H1 (cell line): ENCODE data around the gene MVP. TPM values are rescaled to one million over a fixed set of nuclear protein-coding genes. Genes with fewer than 3 reads are reported as not detected.

Source experiments
- CTCF ChIA-PET: fragments of 300-600 bp; sonication (Branson Sonifier 250); formaldehyde crosslinking; loops from one replicate; lab custom pipeline; 2021; ENCODE audit not compliant: partially characterized antibody; lab: Charles Lee
- POLR2A ChIA-PET: fragments of 300-600 bp; sonication (Branson Sonifier 250); formaldehyde crosslinking; loops from one replicate; lab custom pipeline; 2021; ENCODE audit warnings: inconsistent platforms; ENCODE audit not compliant: partially characterized antibody; lab: Charles Lee
- DNase-seq, 2 experiments: peaks; one replicate each; pipeline versions ENCODE4 v3.0.0 to v3.0.0-alpha.2; 2010 to 2022; ENCODE audit warnings: low spot score in 2 of 2, low read depth in 1 of 2, mixed read lengths in 1 of 2
- FAIRE-seq: peaks from 2 replicates; lab custom pipeline; 2011; peaks lifted over from hg19 to GRCh38; lab: Jason Lieb, UNC
- H2AFZ ChIP-seq: 2 replicates; pipeline ENCODE4 v1.8.1; 2012; ENCODE audit warnings: low read length, inconsistent platforms
- H2AK5ac ChIP-seq: 2 replicates; pipeline ENCODE4 v1.6.1; 2013; ENCODE audit warnings: low read depth, low read length
- H2BK120ac ChIP-seq: replicated peaks from 2 replicates; pipeline ENCODE3; 2013; ENCODE audit warnings: low read depth, low read length, inconsistent platforms
- H2BK12ac ChIP-seq: 2 replicates; pipeline ENCODE4 v1.6.1; 2013; ENCODE audit warnings: low read depth, low read length
- H2BK15ac ChIP-seq: 2 replicates; pipeline ENCODE4 v1.6.1; 2013; ENCODE audit warnings: low read length
- H2BK20ac ChIP-seq: 2 replicates; pipeline ENCODE4 v1.6.1; 2013; ENCODE audit warnings: low read length
- H2BK5ac ChIP-seq: 2 replicates; pipeline ENCODE4 v1.6.1; 2013; ENCODE audit warnings: low read depth, low read length
- H3K14ac ChIP-seq: 2 replicates; pipeline ENCODE4 v1.6.1; 2013; ENCODE audit warnings: inconsistent platforms; ENCODE audit not compliant: insufficient read length
- H3K18ac ChIP-seq: 2 replicates; pipeline ENCODE4 v1.6.1; 2013; ENCODE audit warnings: low read length; ENCODE audit errors: extremely low read depth
- H3K23ac ChIP-seq: 2 replicates; pipeline ENCODE4 v1.6.1; 2013; ENCODE audit warnings: inconsistent platforms; ENCODE audit not compliant: insufficient read length
- H3K23me2 ChIP-seq: 2 replicates; pipeline ENCODE4 v1.6.1; 2013; ENCODE audit warnings: low read depth, low read length
- H3K27ac ChIP-seq: 2 replicates; pipeline ENCODE4 v1.6.1; 2011; ENCODE audit warnings: low read depth, low read length, inconsistent platforms
- H3K27me3 ChIP-seq, 4 experiments: replicated peaks in 1 of 4; 1 replicate in 1 of 4; 2 replicates in 3 of 4; pipeline versions ENCODE4 v1.6.1 to v1.8.1; 2011 to 2013; ENCODE audit warnings: low read length in 3 of 4, mild to moderate bottlenecking in 3 of 4, inconsistent platforms in 2 of 4, mixed read lengths in 2 of 4, moderate library complexity in 1 of 4; ENCODE audit not compliant: control insufficient read depth in 3 of 4, insufficient read depth in 3 of 4; ENCODE audit errors: extremely low read depth in 1 of 4
- H3K36me3 ChIP-seq, 4 experiments: 2 replicates each; pipeline versions ENCODE4 v1.6.1 to v1.8.1; 2011 to 2013; ENCODE audit warnings: mild to moderate bottlenecking in 4 of 4, low read length in 3 of 4, moderate library complexity in 2 of 4, control low read depth in 1 of 4, inconsistent platforms in 1 of 4; ENCODE audit not compliant: insufficient read depth in 4 of 4, control insufficient read depth in 2 of 4
- H3K4ac ChIP-seq: replicated peaks from 2 replicates; pipeline ENCODE3; 2013; ENCODE audit warnings: low read length, low read depth, mixed read lengths, inconsistent platforms; ENCODE audit not compliant: insufficient read length
- H3K4me1 ChIP-seq, 4 experiments: replicated peaks in 1 of 4; 1 replicate in 1 of 4; 2 replicates in 3 of 4; pipeline versions ENCODE4 v1.6.1 to v1.8.1; 2011 to 2013; ENCODE audit warnings: low read length in 3 of 4, inconsistent platforms in 2 of 4, mixed read lengths in 1 of 4; ENCODE audit not compliant: insufficient read depth in 4 of 4, control insufficient read depth in 3 of 4
- H3K4me2 ChIP-seq, 2 experiments: 2 replicates each; pipeline versions ENCODE4 v1.6.1 to v1.8.1; 2011 to 2013; ENCODE audit warnings: low read depth in 2 of 2, low read length in 2 of 2, control low read depth in 1 of 2, inconsistent platforms in 1 of 2, mild to moderate bottlenecking in 1 of 2; ENCODE audit not compliant: insufficient read depth in 1 of 2
- H3K4me3 ChIP-seq, 4 experiments: fragments of 200-600, 300-600 bp in 1 of 4; sonication (generic), shearing (Covaris generic), sonication (Bioruptor Twin) in 1 of 4; 2 replicates each; pipeline versions ENCODE4 v1.5.1 to v1.8.1; 2011 to 2016; ENCODE audit warnings: low read length in 4 of 4, low read depth in 3 of 4, control low read depth in 2 of 4, inconsistent platforms in 2 of 4, mild to moderate bottlenecking in 2 of 4, mixed read lengths in 1 of 4, moderate library complexity in 1 of 4; ENCODE audit not compliant: insufficient read depth in 2 of 4; ENCODE audit errors: extremely low read depth in 1 of 4
- H3K56ac ChIP-seq: replicated peaks from 2 replicates; pipeline ENCODE3; 2013; ENCODE audit warnings: low read depth, mild to moderate bottlenecking, mixed read lengths, low read length, inconsistent platforms; ENCODE audit not compliant: insufficient read length
- H3K79me1 ChIP-seq: 2 replicates; pipeline ENCODE4 v1.6.1; 2013; ENCODE audit warnings: low read depth, low read length, control low read depth
- H3K79me2 ChIP-seq, 2 experiments: 2 replicates each; pipeline versions ENCODE4 v1.6.1 to v1.8.1; 2012 to 2013; ENCODE audit warnings: low read length in 2 of 2, mild to moderate bottlenecking in 2 of 2, inconsistent platforms in 1 of 2; ENCODE audit not compliant: insufficient read depth in 2 of 2, control insufficient read depth in 1 of 2
- H3K9ac ChIP-seq, 4 experiments: replicated peaks in 1 of 4; 1 replicate in 1 of 4; 2 replicates in 3 of 4; pipeline versions ENCODE4 v1.6.1 to v1.8.1; 2011 to 2013; ENCODE audit warnings: low read depth in 3 of 4, low read length in 3 of 4, control low read depth in 2 of 4, mild to moderate bottlenecking in 2 of 4, moderate library complexity in 2 of 4, inconsistent platforms in 1 of 4; ENCODE audit errors: extremely low read depth in 1 of 4
- H3K9me3 ChIP-seq, 2 experiments: 2 replicates each; pipeline versions ENCODE4 v1.6.1 to v1.8.1; 2012 to 2013; ENCODE audit warnings: mild to moderate bottlenecking in 2 of 2, moderate library complexity in 2 of 2, control low read depth in 1 of 2, inconsistent platforms in 1 of 2, low read depth in 1 of 2, low read length in 1 of 2, mixed read lengths in 1 of 2; ENCODE audit not compliant: insufficient read depth in 2 of 2
- H4K20me1 ChIP-seq, 2 experiments: replicated peaks in 1 of 2; 2 replicates each; pipeline versions ENCODE3 to v1.8.1; 2011 to 2013; ENCODE audit warnings: inconsistent platforms in 2 of 2, low read length in 2 of 2, mild to moderate bottlenecking in 1 of 2; ENCODE audit not compliant: insufficient read depth in 2 of 2, control insufficient read depth in 1 of 2
- H4K5ac ChIP-seq: 2 replicates; pipeline ENCODE4 v1.6.1; 2013; ENCODE audit warnings: low read length, low read depth, mixed read lengths, inconsistent platforms; ENCODE audit not compliant: insufficient read length
- H4K8ac ChIP-seq: 2 replicates; pipeline ENCODE4 v1.8.0; 2013; ENCODE audit warnings: mild to moderate bottlenecking, moderate library complexity, low read length, inconsistent platforms; ENCODE audit not compliant: insufficient read depth; ENCODE audit errors: extremely low read depth
- H4K91ac ChIP-seq: replicated peaks from 2 replicates; pipeline ENCODE3; 2013; ENCODE audit warnings: low read length, mixed read lengths, inconsistent platforms; ENCODE audit not compliant: insufficient read length
- CHD1 ChIP-seq: IDR thresholded peaks from 2 replicates; pipeline ENCODE4 v1.6.1; 2012; ENCODE audit warnings: low read depth, low read length, improper control_type of control experiment
- KDM4A ChIP-seq: IDR thresholded peaks from one replicate; pipeline ENCODE4 v1.7.1; 2012; ENCODE audit warnings: low read depth, mild to moderate bottlenecking, moderate library complexity, low read length, inconsistent platforms; ENCODE audit not compliant: severe bottlenecking
- KDM5A ChIP-seq: fragments of 200-600 bp; IDR thresholded peaks from 2 replicates; pipeline ENCODE4 v1.7.1; 2012; ENCODE audit warnings: mild to moderate bottlenecking, low read length, inconsistent platforms, mixed read lengths
- SP2 ChIP-seq: IDR thresholded peaks from 2 replicates; pipeline ENCODE4 v1.6.1; 2012; ENCODE audit warnings: mild to moderate bottlenecking, low read length, inconsistent platforms
- ZNF274 ChIP-seq: IDR thresholded peaks from 2 replicates; pipeline ENCODE4 v1.7.0; 2012; ENCODE audit warnings: low read length, borderline replicate concordance; ENCODE audit errors: extremely low read depth
- WGBS, 2 experiments: shearing (Covaris generic) in 1 of 2; methylation state at CpG; one replicate each; pipeline versions ENCODE4 v1.1.6 to v1.1.7; 2013 to 2015; ENCODE audit warnings: low lambda C conversion rate in 2 of 2, mixed read lengths in 2 of 2, inconsistent platforms in 1 of 2, low coverage in 1 of 2, missing lambda C conversion rate in 1 of 2; ENCODE audit not compliant: insufficient replicate concordance in 2 of 2, insufficient coverage in 1 of 2, insufficient read length in 1 of 2; ENCODE audit errors: extremely low coverage in 1 of 2, missing lambda C conversion rate in 1 of 2; 5-methylcytosine and 5-hydroxymethylcytosine counted together
- polyA plus RNA-seq, 7 experiments: library from polyadenylated mRNA; depleted of rRNA in 3 of 7; stranded (reverse) in 5 of 7; unstranded in 2 of 7; fragments of >200 nt in 5 of 7; fragments of 200-250 nt in 2 of 7; gene quantifications; 1 replicate in 5 of 7; 2 replicates in 1 of 7; 4 replicates in 1 of 7; pipeline versions ENCODE4 v1.2.1 to v1.2.3, GENCODE V29; 2011 to 2013; ENCODE audit warnings: missing spikeins in 2 of 7, mixed read lengths in 2 of 7
- total RNA-seq: library from RNA; stranded (reverse); fragmentation: NEBNext Ultra II Directional; extraction: Animal tissue kit (Norgen Biotek cat#: 25700); gene quantifications from 2 replicates; pipeline ENCODE4 v1.2.1, GENCODE V29; 2021

Gene MVP
- total and polyA plus RNA-seq, 2 of the 8 experiments (the other 6 are each of a cell fraction or from before 2014, with no cell fraction given), result 1.9 TPM

- no peak for TF ChIP-seq CHD1
- TF ChIP-seq SP2, result no peak
- TF ChIP-seq KDM4A, result peak; percentile 36
- no peak for TF ChIP-seq ZNF274
- TF ChIP-seq KDM5A, result peak; percentile 21; the same call in 1 of the 2 replicates
- 5% methylated on average over 31 of the region's 31 CpGs; no CpG with 5 or more reads in 1 of the 2 experiments for whole genome bisulfite sequencing, 2 experiments
- no peaks in the 10 kb centered on the region for H3K9me3 ChIP-seq
- H4K91ac ChIP-seq, result peak overlapping the region; percentile 95
- H4K8ac ChIP-seq, result peak overlapping the region; percentile 87
- H3K4ac ChIP-seq, result peak overlapping the region; percentile 48
- ChIA-PET CTCF (interaction anchor here (0.8 to 2.8 kb wide), 12 partner anchors 10 to 99 kb away, joined by 3 to 23 read pairs (median 6); partner anchors contain the start of genes MAZ and PAGR1), POLR2A (interaction anchor here (0.7 to 3.7 kb wide), 34 partner anchors 11 to 300 kb away, joined by 3 to 58 read pairs (median 4); partner anchors contain the start of genes CDIPT, MAZ, PAGR1 and TBX6)
- H3K23ac ChIP-seq, result no peak overlapping the region
- peak overlapping the region; percentile 66; the same call in 1 of the 2 replicates for H3K27ac ChIP-seq
- no peaks in the 10 kb centered on the region for H3K27me3 ChIP-seq
- peak overlapping the region; percentile 50 for H3K56ac ChIP-seq
- peaks cover 12% of the 10 kb centered on the region; the same call in 1 of the 2 replicates for H3K79me1 ChIP-seq
- H2AFZ ChIP-seq, result peak overlapping the region; percentile 73; the same call in 1 of the 2 replicates
- H2BK5ac ChIP-seq, result peak overlapping the region; percentile 97
- H2BK20ac ChIP-seq, result no peak overlapping the region
- peak overlapping the region; percentile 86; the same call in 1 of the 2 replicates for H2AK5ac ChIP-seq
- H3K4me3 ChIP-seq, result peak overlapping the region; percentile 92 to 98 (median 96)
- H3K23me2 ChIP-seq, result peaks cover 14% of the 10 kb centered on the region
- DNase-seq (no peak), FAIRE-seq (no peak)
- no peak overlapping the region for H3K14ac ChIP-seq
- peak overlapping the region; percentile 97 for H3K18ac ChIP-seq
- no peak overlapping the region for H2BK120ac ChIP-seq
- H3K9ac ChIP-seq, result peak overlapping the region; percentile 73 to 88 (median 85)
- H4K20me1 ChIP-seq, result peaks cover 3 to 14% of the 10 kb centered on the region in 2 experiments
- peaks cover 28 to 55% of the 10 kb centered on the region in 2 experiments for H3K79me2 ChIP-seq
- H2BK12ac ChIP-seq, result 0 out of 2 replicates have a peak overlapping the region, but pooled peaks have one; percentile 27
- H3K36me3 ChIP-seq, result peaks cover 0 to 15% (median 3%) of the 10 kb centered on the region in 4 experiments; a peak in 5 of 8 replicates
- H3K4me2 ChIP-seq, result peak overlapping the region; percentile 74 to 100
- peak overlapping the region; percentile 94 for H4K5ac ChIP-seq
- peaks cover 0 to 13% (median 5%) of the 10 kb centered on the region in 4 experiments; a peak in 6 of 7 replicates for H3K4me1 ChIP-seq
- H2BK15ac ChIP-seq, result no peak overlapping the region
These were observed 29.1 kb upstream of the MVP start for GRCh38 chr16:29790949-29791844.
